ENCODE measurements around the gene TMEM232. TPM values are rescaled to one million over a fixed set of nuclear protein-coding genes. Genes with fewer than 3 reads are reported as not detected.

TMEM232 gene
- total RNA-seq, 4 donors from 2014 or later = 1.9 to 3.6 (median 2.5) TPM

DNA sequence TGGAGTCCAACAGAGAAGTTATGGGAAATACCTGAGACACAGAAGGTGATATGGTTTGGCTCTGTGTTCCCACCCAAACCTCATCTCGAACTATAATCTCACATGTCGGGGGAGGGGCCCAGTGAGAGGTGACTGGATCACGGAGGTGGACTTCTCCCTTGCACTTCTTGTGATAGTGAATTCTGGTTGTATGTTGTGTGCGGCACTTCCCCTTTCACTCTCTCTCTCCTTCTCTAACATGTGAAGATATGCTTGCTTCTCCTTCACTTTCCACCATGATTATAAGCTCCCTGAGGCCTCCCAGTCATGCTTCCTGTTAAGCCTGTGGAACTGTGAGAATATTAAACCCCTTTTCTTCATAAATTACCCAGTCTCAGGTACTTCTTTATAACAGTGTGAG lies 96.1 kb downstream of the TMEM232 start:
- TF ChIP-seq, protein P1, sequence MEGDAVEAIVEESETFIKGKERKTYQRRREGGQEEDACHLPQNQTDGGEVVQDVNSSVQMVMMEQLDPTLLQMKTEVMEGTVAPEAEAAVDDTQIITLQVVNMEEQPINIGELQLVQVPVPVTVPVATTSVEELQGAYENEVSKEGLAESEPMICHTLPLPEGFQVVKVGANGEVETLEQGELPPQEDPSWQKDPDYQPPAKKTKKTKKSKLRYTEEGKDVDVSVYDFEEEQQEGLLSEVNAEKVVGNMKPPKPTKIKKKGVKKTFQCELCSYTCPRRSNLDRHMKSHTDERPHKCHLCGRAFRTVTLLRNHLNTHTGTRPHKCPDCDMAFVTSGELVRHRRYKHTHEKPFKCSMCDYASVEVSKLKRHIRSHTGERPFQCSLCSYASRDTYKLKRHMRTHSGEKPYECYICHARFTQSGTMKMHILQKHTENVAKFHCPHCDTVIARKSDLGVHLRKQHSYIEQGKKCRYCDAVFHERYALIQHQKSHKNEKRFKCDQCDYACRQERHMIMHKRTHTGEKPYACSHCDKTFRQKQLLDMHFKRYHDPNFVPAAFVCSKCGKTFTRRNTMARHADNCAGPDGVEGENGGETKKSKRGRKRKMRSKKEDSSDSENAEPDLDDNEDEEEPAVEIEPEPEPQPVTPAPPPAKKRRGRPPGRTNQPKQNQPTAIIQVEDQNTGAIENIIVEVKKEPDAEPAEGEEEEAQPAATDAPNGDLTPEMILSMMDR (IDR thresholded peaks at IDR 0.05) = no peak
- no peak for ATAC-seq (ENCODE audit: low FRiP score)
- DNase-seq (ENCODE audit: low spot score) = no peak

DNA sequence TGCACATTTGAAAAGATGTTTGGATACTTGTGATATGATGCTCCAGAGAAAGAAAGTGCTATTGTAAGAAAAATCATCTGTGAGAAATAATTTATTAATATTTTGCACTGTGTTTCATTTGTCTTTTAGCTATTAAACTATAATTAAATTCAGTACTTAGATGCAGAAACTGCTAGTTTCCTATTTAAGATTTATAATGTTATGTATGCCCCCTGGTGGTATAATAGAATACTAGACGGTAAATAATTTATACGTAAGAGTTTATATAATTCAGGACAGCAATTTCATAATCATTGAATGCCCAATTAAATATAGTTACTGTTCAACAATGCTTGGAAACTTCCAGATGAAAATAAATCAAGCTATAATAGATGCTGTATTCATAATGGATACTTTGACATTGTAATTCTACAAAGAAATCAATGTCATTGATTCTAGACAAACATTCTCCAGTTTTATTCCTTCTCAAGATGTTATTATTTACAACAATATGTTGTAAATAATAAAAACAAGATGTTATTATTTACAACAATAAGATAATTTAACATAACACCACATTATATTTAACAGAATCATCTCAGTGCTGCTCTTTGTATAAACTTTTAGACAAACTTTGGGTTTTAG lies 101.0 kb downstream of the TMEM232 start:
- DNase-seq (ENCODE audit: low spot score) = no peak
- ATAC-seq (ENCODE audit: low FRiP score) = no peak

DNA sequence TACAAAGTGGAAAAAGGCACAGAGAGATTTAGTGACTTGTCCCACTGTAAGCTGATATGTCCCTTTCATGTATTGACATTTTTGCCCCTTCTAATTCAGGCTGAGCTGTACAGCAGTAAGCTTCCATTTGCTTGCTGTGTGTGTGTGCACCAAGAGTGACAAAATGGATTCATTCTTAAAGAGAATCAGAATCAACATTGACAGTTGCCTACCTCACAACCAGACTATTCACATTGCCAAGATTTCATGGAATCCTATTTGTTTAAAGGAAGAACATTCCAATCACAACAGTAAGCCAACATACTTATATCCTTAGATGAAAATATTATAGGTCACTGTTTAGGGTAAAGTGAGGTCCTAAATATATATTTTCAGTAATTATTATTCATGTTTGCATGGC lies 102.6 kb downstream of the TMEM232 start:
- ATAC-seq (ENCODE audit: low FRiP score) (no peak), DNase-seq (ENCODE audit: low spot score) (no peak)
- TF ChIP-seq, protein P1 (IDR thresholded peaks at IDR 0.05) = no peak

More for the DNA sequence above, 101.0 kb downstream of the TMEM232 start:
- TF ChIP-seq, protein P1 (IDR thresholded peaks at IDR 0.05) = no peak

DNA sequence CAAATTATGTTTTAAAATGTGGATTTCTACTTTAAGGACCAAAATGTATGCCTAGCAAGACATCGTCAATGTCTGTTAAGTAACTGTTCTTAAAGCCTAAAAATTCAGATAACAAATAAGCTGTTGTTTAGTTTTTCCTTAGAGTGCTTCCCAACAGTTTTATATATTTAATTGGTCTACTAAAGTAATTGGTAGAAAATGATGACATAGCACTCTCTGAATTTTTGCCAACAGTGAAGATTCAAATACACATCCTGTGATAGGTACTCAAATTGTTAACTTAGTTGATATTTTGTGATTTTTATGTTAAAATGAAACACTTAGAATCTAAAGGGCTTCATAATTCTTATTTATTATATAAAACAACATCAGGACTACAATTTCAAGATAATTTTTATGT lies 107.5 kb downstream of the TMEM232 start:
- TF ChIP-seq, protein P1 (IDR thresholded peaks at IDR 0.05) = no peak
- no peak for DNase-seq (ENCODE audit: low spot score)
- no peak for ATAC-seq (ENCODE audit: low FRiP score)

DNA sequence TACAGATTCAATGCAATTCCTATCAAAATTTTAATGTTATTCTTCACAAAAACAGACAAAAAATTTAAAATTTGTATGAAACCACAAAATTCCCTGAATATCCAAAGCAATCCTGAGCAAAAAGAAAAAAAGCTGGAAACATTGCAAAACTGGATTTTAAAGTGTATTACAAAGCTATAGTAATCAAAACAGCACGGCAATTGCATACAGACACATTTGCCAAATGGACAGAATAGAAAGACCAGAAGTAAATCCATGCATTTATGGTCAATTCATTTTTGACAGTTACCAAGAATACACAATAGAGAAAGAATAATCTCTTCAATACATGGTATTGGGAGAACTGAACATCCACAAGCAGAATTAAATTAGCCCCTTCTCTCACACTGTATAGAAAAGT lies 110.5 kb downstream of the TMEM232 start:
- TF ChIP-seq, protein P1 (IDR thresholded peaks at IDR 0.05) = no peak
- ATAC-seq (ENCODE audit: low FRiP score) = no peak
- DNase-seq (ENCODE audit: low spot score) = no peak

DNA sequence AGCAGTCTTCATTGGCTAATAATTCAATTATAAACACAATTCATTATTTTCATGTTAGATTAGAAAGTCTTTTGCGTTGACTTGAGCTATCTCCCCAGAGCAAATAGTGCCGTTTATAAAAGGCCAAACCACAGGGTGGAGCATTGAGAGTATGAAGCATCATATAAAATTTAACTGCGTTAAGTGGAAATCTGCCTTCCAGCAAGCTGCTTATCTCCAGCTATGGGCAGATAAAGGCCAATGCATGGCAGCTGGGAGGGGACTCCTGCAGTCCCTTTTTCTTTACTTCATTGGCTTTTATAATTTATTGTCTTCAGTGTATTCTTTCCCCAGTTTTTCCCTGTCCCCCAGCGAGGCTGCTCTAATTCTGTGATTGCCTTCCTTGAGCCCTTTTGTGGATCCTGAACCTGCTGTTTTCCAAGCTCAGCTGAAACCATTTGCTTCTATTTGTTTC lies 113.7 kb downstream of the TMEM232 start:
- TF ChIP-seq, protein P1 (IDR thresholded peaks at IDR 0.05) = no peak
- ATAC-seq (ENCODE audit: low FRiP score) (no peak), DNase-seq (ENCODE audit: low spot score) (no peak)

DNA sequence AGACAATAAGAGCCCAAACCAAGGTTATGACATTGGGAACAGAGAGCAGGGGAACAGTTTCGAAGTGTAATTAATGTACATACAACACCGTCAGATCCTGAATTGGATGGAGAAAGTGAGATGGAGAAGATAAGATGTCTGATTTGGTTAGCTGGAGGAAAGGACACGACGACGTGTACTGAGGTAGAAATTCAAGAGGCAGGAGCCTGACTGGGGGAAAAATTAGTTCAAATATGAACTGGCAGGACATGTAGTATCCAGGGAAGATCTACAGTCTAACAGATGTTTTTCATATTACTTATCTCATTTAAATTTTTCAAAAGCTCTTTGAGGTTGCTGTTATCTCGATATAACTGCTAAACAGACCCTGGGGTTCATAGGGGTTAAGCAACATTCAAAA lies 114.7 kb downstream of the TMEM232 start:
- ATAC-seq (ENCODE audit: low FRiP score) = no peak
- no peak for DNase-seq (ENCODE audit: low spot score)
- TF ChIP-seq, protein P1 (IDR thresholded peaks at IDR 0.05) = no peak
